GM21619 (cell line): ENCODE measurements around the gene NFILZ.
"Not testable (repeated sequence)": the region's sequence is repeated elsewhere in the genome, so short reads cannot be mapped to it uniquely, and the experiment has no call there.

Source experiments
- ATAC-seq: cut with Tn5 transposase; IDR thresholded peaks from one replicate; pipeline ENCODE4 v1.9.1; 2021; ENCODE audit not compliant: unreplicated experiment

The NFILZ gene

GRCh38 chr19:8611391-8611876, 19.0 kb upstream of the NFILZ start:
- no peak for ATAC-seq

GRCh38 chr19:8611877-8612806, 18.3 kb upstream of the NFILZ start:
- no peak for ATAC-seq

- no peak for ATAC-seq
Observed at GRCh38 chr19:8612807-8613171, 17.6 kb upstream of the NFILZ start.

- ATAC-seq = no peak
Observed at GRCh38 chr19:8614455-8614854, 16.0 kb upstream of the NFILZ start.

GRCh38 chr19:8615024-8615423, 15.4 kb upstream of the NFILZ start:
- no peak for ATAC-seq

- no peak for ATAC-seq
Observed at GRCh38 chr19:8615813-8616596, 14.4 kb upstream of the NFILZ start.

- no peak for ATAC-seq
Observed at GRCh38 chr19:8616861-8617260, 13.6 kb upstream of the NFILZ start.

GRCh38 chr19:8617325-8617724, 13.1 kb upstream of the NFILZ start:
- ATAC-seq = not testable (repeated sequence)

- ATAC-seq = no peak
Observed at GRCh38 chr19:8617984-8618383, 12.4 kb upstream of the NFILZ start.

GRCh38 chr19:8618751-8619150, 11.7 kb upstream of the NFILZ start:
- no peak for ATAC-seq

- ATAC-seq = not testable (repeated sequence)
Observed at GRCh38 chr19:8622886-8623285, 7.5 kb upstream of the NFILZ start.

GRCh38 chr19:8626842-8627241, 3.6 kb upstream of the NFILZ start:
- ATAC-seq = no peak

- no peak for ATAC-seq
Observed at GRCh38 chr19:8629184-8629583, 1.2 kb upstream of the NFILZ start.

GRCh38 chr19:8630796-8631424, 477 bp downstream of the NFILZ start:
- no peak for ATAC-seq

- no peak for ATAC-seq
Observed at GRCh38 chr19:8631425-8631819, 989 bp downstream of the NFILZ start.

- no peak for ATAC-seq
Observed at GRCh38 chr19:8635422-8635821, 5.0 kb downstream of the NFILZ start.

- not testable (repeated sequence) for ATAC-seq
Observed at GRCh38 chr19:8637070-8637469, 6.6 kb downstream of the NFILZ start.

- no peak for ATAC-seq
Observed at GRCh38 chr19:8638078-8638619, 7.7 kb downstream of the NFILZ start.

GRCh38 chr19:8639821-8640401, 9.5 kb downstream of the NFILZ start:
- no peak for ATAC-seq

GRCh38 chr19:8640402-8641004, 10.1 kb downstream of the NFILZ start:
- ATAC-seq = no peak
